Smooth muscle cell (in vitro differentiated cells): ENCODE data around the gene SULT2B1. TPM values are rescaled to one million over a fixed set of nuclear protein-coding genes. Genes with fewer than 3 reads are reported as not detected.

Experiments
- DNase-seq: peaks from one replicate; lab custom pipeline; 2025; ENCODE audit not compliant: unreplicated experiment; lab: John Stamatoyannopoulos, UW
- H2AFZ ChIP-seq: fragments of 200-600 bp; sonication (generic); 2 replicates; pipeline ENCODE4 v1.6.0; 2016; ENCODE audit warnings: antibody characterized with exemption, low read depth, mild to moderate bottlenecking
- H3F3A ChIP-seq: fragments of 200-600 bp; sonication (generic); 2 replicates; pipeline ENCODE4 v1.6.0; 2017; ENCODE audit warnings: antibody characterized with exemption, low read depth
- H3K27ac ChIP-seq: fragments of 200-600 bp; sonication (generic); 2 replicates; pipeline ENCODE4 v1.5.1; 2016; ENCODE audit warnings: low read depth, mild to moderate bottlenecking
- H3K27me3 ChIP-seq: fragments of 200-600 bp; sonication (generic); 2 replicates; pipeline ENCODE4 v1.6.1; 2016; ENCODE audit warnings: low read depth, mild to moderate bottlenecking
- H3K36me3 ChIP-seq: fragments of 200-600 bp; sonication (generic); 2 replicates; pipeline ENCODE4 v1.5.1; 2016; ENCODE audit warnings: low read depth
- H3K4me1 ChIP-seq: fragments of 200-600 bp; sonication (generic); 2 replicates; pipeline ENCODE4 v1.5.1; 2016; ENCODE audit warnings: low read depth
- H3K4me2 ChIP-seq: fragments of 200-600 bp; sonication (generic); 2 replicates; pipeline ENCODE4 v1.6.0; 2016; ENCODE audit warnings: mild to moderate bottlenecking
- H3K4me3 ChIP-seq: fragments of 200-600 bp; sonication (generic); 2 replicates; pipeline ENCODE4 v1.5.1; 2016; ENCODE audit warnings: mild to moderate bottlenecking
- H3K79me2 ChIP-seq: fragments of 200-600 bp; sonication (generic); 2 replicates; pipeline ENCODE4 v1.6.0; 2016; ENCODE audit warnings: low read depth, mild to moderate bottlenecking
- H3K9ac ChIP-seq: fragments of 200-600 bp; sonication (generic); 2 replicates; pipeline ENCODE4 v1.6.0; 2016; ENCODE audit warnings: low read depth
- H3K9me3 ChIP-seq: fragments of 200-600 bp; sonication (generic); replicated peaks from 2 replicates; pipeline ENCODE4 v1.5.1; 2016; ENCODE audit warnings: low read depth
- H4K20me1 ChIP-seq: fragments of 200-600 bp; sonication (generic); 2 replicates; pipeline ENCODE4 v1.6.0; 2016; ENCODE audit warnings: low read depth
- WGBS: methylation state at CpG from one replicate; pipeline ENCODE4 v1.1.7; 2016; ENCODE audit warnings: low lambda C conversion rate; 5-methylcytosine and 5-hydroxymethylcytosine counted together
- polyA plus RNA-seq: library from polyadenylated mRNA; unstranded; fragments of >200 nt; fragmentation: Nextera tagmentation; extraction: Ambion mirVana; gene quantifications from 2 replicates; pipeline ENCODE4 v1.2.1, GENCODE V29; 2016
- total RNA-seq: library from RNA; depleted of rRNA; stranded (reverse); fragments of >200 nt; gene quantifications from 2 replicates; pipeline ENCODE4 v1.2.3, GENCODE V29; 2014
- TF ChIP-seq, protein P1 (sequence below): fragments of 200-600 bp; sonication (generic); IDR thresholded peaks from 2 replicates; pipeline ENCODE4 v1.5.1; 2017; ENCODE audit warnings: borderline replicate concordance, mild to moderate bottlenecking, antibody characterized with exemption; ENCODE audit not compliant: insufficient read depth, poor library complexity, severe bottlenecking

Gene SULT2B1
- total and polyA plus RNA-seq, 2 experiments from 2014 or later = 1.7 to 2.3 TPM

DNA sequence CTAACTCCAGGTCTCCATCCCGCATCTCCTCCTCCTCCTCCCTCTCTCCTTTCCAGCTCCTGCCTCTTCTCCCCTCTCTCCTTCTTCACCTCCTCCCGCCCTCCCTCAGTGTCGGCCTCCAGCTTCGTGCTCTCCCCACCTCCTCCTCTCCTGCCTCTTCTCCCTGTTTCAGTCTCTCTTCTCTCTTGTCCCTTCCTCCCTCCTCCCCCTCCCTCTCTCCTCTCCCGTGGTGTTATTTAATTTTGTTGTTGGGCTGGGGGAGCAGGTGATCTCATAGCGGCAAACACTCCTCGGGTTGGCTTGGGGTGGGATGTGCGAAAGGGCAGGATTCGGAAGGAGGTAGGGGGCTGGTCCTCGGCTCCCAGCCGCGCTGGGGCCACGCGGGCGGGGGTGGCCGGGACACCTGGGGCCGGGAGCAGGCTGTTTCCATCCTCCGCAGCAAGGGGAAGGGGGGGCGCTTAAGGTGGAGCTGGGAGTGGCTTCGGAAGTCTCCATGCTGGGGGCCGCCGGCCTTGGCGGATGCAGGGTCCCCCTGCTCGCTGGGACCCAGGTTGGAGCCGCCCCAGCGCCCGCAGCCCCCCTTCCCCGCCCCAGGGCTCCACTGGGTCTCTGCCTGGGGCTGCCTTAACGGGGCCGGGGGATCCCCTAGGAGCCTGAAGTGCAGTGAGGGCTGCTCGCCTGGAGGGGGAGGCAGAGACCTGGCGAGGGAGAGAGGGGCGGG lies 94.2 kb downstream of the SULT2B1 start, which contains the start of gene CA11:
Gene CA11, minus strand, starts transcription at position 187 of the 721 bp plus-strand sequence. CDS start 555 bp downstream, outside the sequence.
- whole genome bisulfite sequencing = 1% methylated on average over 15 of the region's 33 CpGs
- Histone ChIP-seq H3K4me3 (peak within 1 kb of the TSS; percentile 68), H3K4me1 (peaks cover 4% of the 10 kb centered on the region), H3K4me2 (peak within 1 kb of the TSS; percentile 97), H2AFZ (peak within 1 kb of the TSS; percentile 96), H3K27ac (no peak within 1 kb of the TSS), H3K27me3 (no peaks in the 10 kb centered on the region), H3K9ac (peak within 1 kb of the TSS; percentile 55), H4K20me1 (no peaks in the 10 kb centered on the region), H3F3A (no peaks in the 10 kb centered on the region), H3K9me3 (no peaks in the 10 kb centered on the region), H3K79me2 (no peaks in the 10 kb centered on the region), H3K36me3 (no peaks in the 10 kb centered on the region)
- TF ChIP-seq, protein P1, sequence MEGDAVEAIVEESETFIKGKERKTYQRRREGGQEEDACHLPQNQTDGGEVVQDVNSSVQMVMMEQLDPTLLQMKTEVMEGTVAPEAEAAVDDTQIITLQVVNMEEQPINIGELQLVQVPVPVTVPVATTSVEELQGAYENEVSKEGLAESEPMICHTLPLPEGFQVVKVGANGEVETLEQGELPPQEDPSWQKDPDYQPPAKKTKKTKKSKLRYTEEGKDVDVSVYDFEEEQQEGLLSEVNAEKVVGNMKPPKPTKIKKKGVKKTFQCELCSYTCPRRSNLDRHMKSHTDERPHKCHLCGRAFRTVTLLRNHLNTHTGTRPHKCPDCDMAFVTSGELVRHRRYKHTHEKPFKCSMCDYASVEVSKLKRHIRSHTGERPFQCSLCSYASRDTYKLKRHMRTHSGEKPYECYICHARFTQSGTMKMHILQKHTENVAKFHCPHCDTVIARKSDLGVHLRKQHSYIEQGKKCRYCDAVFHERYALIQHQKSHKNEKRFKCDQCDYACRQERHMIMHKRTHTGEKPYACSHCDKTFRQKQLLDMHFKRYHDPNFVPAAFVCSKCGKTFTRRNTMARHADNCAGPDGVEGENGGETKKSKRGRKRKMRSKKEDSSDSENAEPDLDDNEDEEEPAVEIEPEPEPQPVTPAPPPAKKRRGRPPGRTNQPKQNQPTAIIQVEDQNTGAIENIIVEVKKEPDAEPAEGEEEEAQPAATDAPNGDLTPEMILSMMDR = peak; percentile 82
- peak; percentile 60 for DNase-seq

DNA sequence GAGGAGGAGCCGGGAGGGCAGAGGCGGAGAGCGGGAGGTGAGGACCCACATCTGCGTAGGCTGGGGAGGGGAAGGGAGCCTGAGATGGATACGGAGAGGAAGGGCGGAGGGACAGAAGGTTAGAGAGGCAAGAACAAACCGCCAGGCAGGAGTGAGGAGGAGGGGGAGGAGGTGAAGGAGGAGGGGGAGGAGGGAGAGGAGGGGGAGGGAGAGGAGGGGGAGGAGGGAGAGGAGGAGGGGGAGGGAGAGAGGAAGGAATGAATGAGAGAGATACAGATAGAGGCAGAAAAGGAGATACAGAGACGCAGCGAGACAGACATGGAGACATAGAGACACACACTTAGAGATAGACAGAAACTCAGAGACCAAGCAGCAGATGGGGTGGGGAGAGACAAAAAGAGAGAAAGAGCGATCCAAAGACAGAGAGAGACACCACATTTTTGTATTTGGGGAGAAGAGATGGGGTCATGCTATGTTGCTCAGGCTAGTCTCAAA lies 94.8 kb downstream of the SULT2B1 start:
- Histone ChIP-seq H4K20me1 (no peaks in the 10 kb centered on the region), H3K4me2 (peak overlapping the region; percentile 97), H3K9me3 (no peaks in the 10 kb centered on the region), H3K27me3 (no peaks in the 10 kb centered on the region), H3K4me1 (peaks cover 4% of the 10 kb centered on the region), H3K4me3 (peak overlapping the region; percentile 68), H3K79me2 (no peaks in the 10 kb centered on the region), H3F3A (no peaks in the 10 kb centered on the region), H2AFZ (peak overlapping the region; percentile 96), H3K9ac (no peak overlapping the region), H3K36me3 (no peaks in the 10 kb centered on the region), H3K27ac (no peak overlapping the region)
- 75% methylated on average over 1 of the region's 10 CpGs for WGBS
- TF ChIP-seq, protein P1 = no peak
- DNase-seq = no peak

DNA sequence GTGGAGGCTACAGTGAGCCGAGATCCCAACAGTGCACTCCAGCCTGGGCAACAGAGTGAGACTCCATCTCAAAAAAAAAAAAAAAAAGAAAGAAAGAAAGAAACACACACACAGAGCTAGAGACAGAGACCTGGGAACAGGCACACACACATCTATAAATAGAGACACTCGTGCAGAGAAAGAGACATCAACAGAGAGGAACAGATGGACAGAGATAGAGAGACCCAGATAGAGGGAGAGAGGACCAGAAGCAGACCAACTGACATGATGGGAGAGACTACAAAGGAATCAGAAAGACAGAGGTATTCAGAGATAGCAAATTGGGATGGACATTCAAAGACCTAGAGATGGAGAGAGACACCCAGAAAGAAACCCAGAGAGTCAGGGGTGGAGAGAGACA lies 96.2 kb downstream of the SULT2B1 start:
- DNase-seq = no peak
- H2AFZ ChIP-seq = no peak overlapping the region
- no peaks in the 10 kb centered on the region for H3K79me2 ChIP-seq
- TF ChIP-seq, protein P1 = no peak
- H3K4me2 ChIP-seq = no peak overlapping the region
- WGBS = 79% methylated on average over 2 of the region's 2 CpGs
- H3K9me3 ChIP-seq = no peaks in the 10 kb centered on the region
- H4K20me1 ChIP-seq = no peaks in the 10 kb centered on the region
- no peaks in the 10 kb centered on the region for H3K27me3 ChIP-seq
- no peaks in the 10 kb centered on the region for H3K36me3 ChIP-seq
- no peaks in the 10 kb centered on the region for H3F3A ChIP-seq
- no peak overlapping the region for H3K4me3 ChIP-seq
- peaks cover 4% of the 10 kb centered on the region for H3K4me1 ChIP-seq
- H3K27ac ChIP-seq = no peak overlapping the region
- H3K9ac ChIP-seq = no peak overlapping the region

Other genes with a start within 250 kb of the SULT2B1 start
- 74.5 and 95.2 TPM in 2 replicates for gene EMP3, start 226.6 kb upstream of the SULT2B1 start, total RNA-seq
- gene EMP3, start 226.6 kb upstream of the SULT2B1 start, polyA plus RNA-seq = 424 and 458 TPM in 2 replicates
- 3.0 and 3.8 TPM in 2 replicates for gene TMEM143, start 188.2 kb upstream of the SULT2B1 start, total RNA-seq
- 11.2 and 18.7 TPM in 2 replicates for gene TMEM143, start 188.2 kb upstream of the SULT2B1 start, polyA plus RNA-seq
- gene SYNGR4, start 187.8 kb upstream of the SULT2B1 start, total RNA-seq = not detected in 2 replicates
- gene SYNGR4, start 187.8 kb upstream of the SULT2B1 start, polyA plus RNA-seq = 0.98 TPM in 1 of 2 replicates, not detected in the other
- gene KDELR1, start 160.6 kb upstream of the SULT2B1 start, total RNA-seq = 203 and 239 TPM in 2 replicates
- gene KDELR1, start 160.6 kb upstream of the SULT2B1 start, polyA plus RNA-seq = 296 and 315 TPM in 2 replicates
- gene GRIN2D, start 158.5 kb upstream of the SULT2B1 start, total RNA-seq = 3.5 and 4.0 TPM in 2 replicates
- 10.7 and 12.7 TPM in 2 replicates for gene GRIN2D, start 158.5 kb upstream of the SULT2B1 start, polyA plus RNA-seq
- gene GRWD1, start 106.2 kb upstream of the SULT2B1 start, total RNA-seq = 11.7 and 22.1 TPM in 2 replicates
- gene GRWD1, start 106.2 kb upstream of the SULT2B1 start, polyA plus RNA-seq = 23.6 and 25.7 TPM in 2 replicates
- gene KCNJ14, start 96.6 kb upstream of the SULT2B1 start, total RNA-seq = 1.2 and 1.8 TPM in 2 replicates
- gene KCNJ14, start 96.6 kb upstream of the SULT2B1 start, polyA plus RNA-seq = 1.7 and 2.0 TPM in 2 replicates
- 44.5 and 49.7 TPM in 2 replicates for gene CYTH2, start 82.8 kb upstream of the SULT2B1 start, total RNA-seq
- gene CYTH2, start 82.8 kb upstream of the SULT2B1 start, polyA plus RNA-seq = 62.1 and 95.0 TPM in 2 replicates
- 1.1 and 3.1 TPM in 2 replicates for gene LMTK3, start 40.3 kb upstream of the SULT2B1 start, total RNA-seq
- gene LMTK3, start 40.3 kb upstream of the SULT2B1 start, polyA plus RNA-seq = 0.66 and 1.8 TPM in 2 replicates
- not detected in 2 replicates for gene SPACA4, start 54.6 kb downstream of the SULT2B1 start, total RNA-seq
- gene SPACA4, start 54.6 kb downstream of the SULT2B1 start, polyA plus RNA-seq = 0.43 TPM in 1 of 2 replicates, not detected in the other
- gene FAM83E, start 62.9 kb downstream of the SULT2B1 start, total RNA-seq = 0.49 and 0.72 TPM in 2 replicates
- gene FAM83E, start 62.9 kb downstream of the SULT2B1 start, polyA plus RNA-seq = 0.49 and 2.0 TPM in 2 replicates
- 1,279 and 1,519 TPM in 2 replicates for gene RPL18, start 67.0 kb downstream of the SULT2B1 start, total RNA-seq
- gene RPL18, start 67.0 kb downstream of the SULT2B1 start, polyA plus RNA-seq = 666 and 762 TPM in 2 replicates
- gene SPHK2, start 67.3 kb downstream of the SULT2B1 start, total RNA-seq = 4.0 and 8.2 TPM in 2 replicates
- 9.3 and 13.8 TPM in 2 replicates for gene SPHK2, start 67.3 kb downstream of the SULT2B1 start, polyA plus RNA-seq
- 3.5 and 4.5 TPM in 2 replicates for gene DBP, start 85.2 kb downstream of the SULT2B1 start, total RNA-seq
- 6.9 and 11.3 TPM in 2 replicates for gene DBP, start 85.2 kb downstream of the SULT2B1 start, polyA plus RNA-seq
- gene CA11, start 94.0 kb downstream of the SULT2B1 start, total RNA-seq = 0.09 and 1.7 TPM in 2 replicates
- gene CA11, start 94.0 kb downstream of the SULT2B1 start, polyA plus RNA-seq = 6.9 and 9.5 TPM in 2 replicates
- gene NTN5, start 120.8 kb downstream of the SULT2B1 start, total RNA-seq = not detected in 2 replicates
- 0.22 TPM in 1 of 2 replicates, not detected in the other for gene NTN5, start 120.8 kb downstream of the SULT2B1 start, polyA plus RNA-seq
- gene FUT2, start 143.8 kb downstream of the SULT2B1 start, total RNA-seq = 0.27 and 1.1 TPM in 2 replicates
- 0.18 and 0.54 TPM in 2 replicates for gene FUT2, start 143.8 kb downstream of the SULT2B1 start, polyA plus RNA-seq
- gene MAMSTR, start 167.6 kb downstream of the SULT2B1 start, total RNA-seq = 0.22 and 0.58 TPM in 2 replicates
- 3.2 and 3.9 TPM in 2 replicates for gene MAMSTR, start 167.6 kb downstream of the SULT2B1 start, polyA plus RNA-seq
- 0.27 and 0.81 TPM in 2 replicates for gene RASIP1, start 188.4 kb downstream of the SULT2B1 start, total RNA-seq
- gene RASIP1, start 188.4 kb downstream of the SULT2B1 start, polyA plus RNA-seq = 2.7 and 3.5 TPM in 2 replicates
- gene IZUMO1, start 194.7 kb downstream of the SULT2B1 start, total RNA-seq = 0.45 TPM in 1 of 2 replicates, not detected in the other
- gene IZUMO1, start 194.7 kb downstream of the SULT2B1 start, polyA plus RNA-seq = not detected in 2 replicates
- gene FUT1, start 200.5 kb downstream of the SULT2B1 start, total RNA-seq = 0.58 TPM in 2 replicates
- 0.51 and 1.8 TPM in 2 replicates for gene FUT1, start 200.5 kb downstream of the SULT2B1 start, polyA plus RNA-seq
- gene FGF21, start 203.4 kb downstream of the SULT2B1 start, total RNA-seq = not detected in 2 replicates
- gene FGF21, start 203.4 kb downstream of the SULT2B1 start, polyA plus RNA-seq = not detected in 2 replicates